ENCODE results near the gene ADAMTSL5.
"Not testable (repeated sequence)": the region's sequence is repeated elsewhere in the genome, so short reads cannot be mapped to it uniquely, and the experiment has no call there.

ADAMTSL5 gene

DNA sequence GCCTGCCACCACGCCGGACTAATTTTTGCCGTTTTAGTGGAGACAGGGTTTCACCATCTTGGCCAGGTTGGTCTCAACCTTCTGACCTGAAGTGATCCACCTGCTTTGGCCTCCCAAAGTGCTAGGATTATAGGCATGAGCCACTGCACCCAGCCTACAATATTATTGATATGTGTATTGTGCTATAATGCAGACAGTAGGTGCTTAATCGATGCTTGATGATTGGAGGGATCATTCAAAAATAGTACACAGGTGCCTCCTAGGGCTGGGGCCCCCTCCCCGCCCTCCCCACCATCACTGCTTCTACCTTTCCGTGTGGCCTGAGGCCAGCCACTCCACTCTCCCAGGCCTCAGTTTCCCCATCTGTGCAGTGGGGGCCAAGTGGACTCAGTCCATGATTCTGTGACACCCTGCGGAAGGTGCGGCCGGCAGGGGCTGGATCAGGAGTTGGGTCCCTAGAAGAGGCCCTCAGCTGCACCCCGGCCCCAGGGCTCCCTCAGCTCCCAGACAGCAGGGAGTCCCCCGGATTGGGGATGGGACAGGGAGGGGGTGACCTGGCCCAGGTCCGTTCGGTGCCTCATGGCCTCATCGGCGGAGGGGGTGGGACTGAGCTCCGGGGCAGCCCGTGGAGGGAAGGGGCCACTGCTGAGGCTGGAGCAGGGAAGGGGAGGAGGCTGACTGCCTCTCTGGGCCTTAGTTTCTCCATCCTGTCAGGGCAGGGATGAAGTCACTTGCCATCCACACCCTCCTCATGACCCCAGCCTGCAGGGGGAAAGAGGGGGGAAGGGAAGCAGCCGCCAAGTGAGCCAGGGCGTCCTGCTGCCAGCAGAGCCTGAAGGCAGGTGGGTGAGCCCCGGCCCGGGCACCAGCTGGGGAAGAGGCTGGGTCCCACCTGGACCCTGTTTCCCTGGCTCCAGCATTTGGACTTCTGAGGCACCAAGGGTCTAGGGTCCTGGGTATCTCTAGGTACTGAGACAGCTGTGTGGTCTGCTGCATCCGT is 1.2 kb downstream of the ADAMTSL5 start:
- no peak for DNase-seq

DNA sequence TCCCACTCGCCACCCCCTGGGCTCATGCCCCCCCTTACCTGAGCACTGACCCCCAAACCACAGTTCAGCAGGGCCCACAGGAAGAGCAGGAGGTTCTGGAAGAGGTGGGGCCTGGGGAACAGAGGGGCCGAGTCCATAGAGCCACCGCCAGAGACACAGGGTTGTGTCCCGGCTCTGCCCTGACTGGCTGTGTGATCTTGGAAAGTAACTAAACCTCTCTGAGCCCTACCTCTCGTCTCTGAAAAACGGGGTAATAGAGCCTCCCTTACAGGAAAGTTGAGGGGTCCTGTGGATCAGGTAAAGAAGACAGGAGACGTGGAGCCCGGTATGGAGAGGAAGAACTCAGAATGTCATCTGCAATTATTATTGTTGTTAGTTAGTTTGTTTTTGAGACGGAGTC is 2.0 kb downstream of the ADAMTSL5 start:
- DNase-seq: no peak

DNA sequence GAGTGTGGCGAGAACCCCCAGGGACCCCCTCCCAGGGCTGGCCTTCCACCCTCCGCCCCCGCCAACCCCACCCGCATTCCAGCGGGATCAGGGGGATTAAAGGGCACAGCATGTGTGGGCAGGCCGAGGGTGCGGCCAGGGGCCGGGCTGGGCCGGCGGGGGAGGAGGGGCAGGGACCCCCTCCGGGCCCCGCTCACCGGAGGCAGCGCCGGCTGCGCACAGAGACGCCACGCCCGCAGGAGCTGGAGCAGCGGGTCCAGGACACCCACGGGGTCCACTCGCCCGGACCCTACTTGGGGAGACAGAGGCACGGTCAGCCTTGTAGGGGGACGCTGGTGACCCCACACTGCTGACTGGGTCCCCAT is 2.4 kb downstream of the ADAMTSL5 start:
- no peak for DNase-seq

DNA sequence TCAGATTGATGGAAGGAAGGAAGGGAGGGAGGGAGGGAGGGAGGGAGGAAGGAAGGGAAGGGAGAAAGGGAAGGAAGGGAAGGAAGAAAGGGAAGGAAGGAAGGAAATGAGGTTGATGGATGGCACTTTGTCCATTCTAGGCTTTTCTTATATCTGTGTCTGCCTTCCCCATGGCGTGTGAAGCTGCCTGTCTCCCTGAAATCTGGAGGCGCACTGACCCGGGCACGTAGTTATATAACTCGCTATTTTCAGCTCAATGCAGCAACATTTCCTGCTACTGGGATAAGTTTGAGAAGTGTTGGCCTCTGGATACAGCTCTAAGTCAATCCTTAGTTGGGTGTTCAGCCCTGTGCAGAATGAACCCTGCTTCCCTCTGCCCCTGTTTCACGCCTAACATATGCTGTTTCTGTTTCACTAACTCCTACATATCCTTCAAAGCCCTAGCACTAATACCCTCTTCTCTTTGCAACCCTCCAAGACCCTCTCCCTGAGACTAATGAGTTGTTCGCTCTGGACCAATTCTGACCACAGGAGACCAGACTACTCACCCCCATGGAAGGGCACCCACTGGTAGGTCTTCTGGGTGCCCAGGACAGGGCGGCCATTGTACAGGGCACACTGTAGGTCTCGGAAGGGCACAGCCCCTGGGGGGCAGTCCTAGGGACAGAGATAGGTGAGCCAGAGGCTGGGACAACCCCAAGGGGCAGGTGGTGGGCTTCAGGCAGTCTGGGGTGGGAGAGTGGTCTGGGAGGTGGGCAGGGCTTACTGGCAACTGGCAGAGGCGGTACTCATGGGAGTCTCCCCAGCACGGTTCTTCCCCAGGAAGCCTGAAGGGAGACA is 3.0 kb downstream of the ADAMTSL5 start:
- no peak for DNase-seq

DNA sequence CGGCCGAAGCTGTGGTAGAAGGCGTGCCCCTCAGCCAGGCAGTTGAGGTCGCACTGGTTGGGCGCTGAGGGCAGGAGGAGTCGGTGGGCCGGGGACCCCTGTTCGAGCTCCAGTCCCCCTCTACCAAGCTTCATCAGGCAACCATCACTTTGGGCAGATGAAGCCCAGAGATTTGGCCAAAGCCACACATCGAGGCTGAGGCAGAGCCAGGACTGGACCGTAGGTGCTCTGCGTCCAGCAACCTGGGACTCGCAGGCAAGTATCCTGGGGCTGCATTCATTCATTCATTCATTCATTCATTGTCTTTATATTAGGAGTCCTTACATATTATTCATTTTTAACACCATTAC is 4.3 kb downstream of the ADAMTSL5 start:
- no peak for DNase-seq

DNA sequence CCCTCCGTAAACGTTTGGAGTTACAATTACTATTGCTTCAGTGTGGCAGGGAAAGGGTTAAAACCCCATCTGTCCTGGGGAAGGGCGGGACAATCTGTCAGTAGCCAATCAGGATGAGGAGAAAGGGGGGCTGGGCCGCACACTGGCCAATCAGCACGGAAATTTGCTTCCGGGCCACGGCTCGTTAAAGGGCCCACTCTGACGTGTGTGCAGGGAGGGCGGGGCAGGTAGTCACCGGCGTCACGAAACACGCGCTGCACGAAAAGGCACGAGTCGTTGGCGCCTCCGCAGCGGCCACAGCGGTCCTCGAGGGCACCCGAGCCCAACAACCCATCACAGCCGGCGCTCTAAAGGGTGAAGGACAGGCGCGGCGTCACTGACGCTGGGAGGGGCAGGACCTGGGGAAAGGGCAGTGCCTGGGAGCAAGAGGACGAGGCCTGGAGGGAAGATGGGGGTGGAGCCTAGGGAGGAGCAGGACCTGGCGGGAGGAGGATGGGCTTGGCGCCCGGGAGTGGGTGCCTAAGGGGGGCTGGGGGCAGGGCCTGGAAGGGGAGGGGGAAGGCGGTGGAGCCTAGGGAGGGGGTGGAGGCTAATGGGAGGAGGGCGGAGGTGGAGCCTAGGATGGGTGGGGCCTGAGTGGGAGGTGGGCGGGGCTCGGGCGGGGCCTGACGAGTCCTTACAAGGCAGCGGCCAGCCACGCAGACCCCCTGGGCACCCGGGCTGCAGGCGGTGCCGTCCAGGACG is 4.9 kb downstream of the ADAMTSL5 start:
- DNase-seq: peak; percentile 92

DNA sequence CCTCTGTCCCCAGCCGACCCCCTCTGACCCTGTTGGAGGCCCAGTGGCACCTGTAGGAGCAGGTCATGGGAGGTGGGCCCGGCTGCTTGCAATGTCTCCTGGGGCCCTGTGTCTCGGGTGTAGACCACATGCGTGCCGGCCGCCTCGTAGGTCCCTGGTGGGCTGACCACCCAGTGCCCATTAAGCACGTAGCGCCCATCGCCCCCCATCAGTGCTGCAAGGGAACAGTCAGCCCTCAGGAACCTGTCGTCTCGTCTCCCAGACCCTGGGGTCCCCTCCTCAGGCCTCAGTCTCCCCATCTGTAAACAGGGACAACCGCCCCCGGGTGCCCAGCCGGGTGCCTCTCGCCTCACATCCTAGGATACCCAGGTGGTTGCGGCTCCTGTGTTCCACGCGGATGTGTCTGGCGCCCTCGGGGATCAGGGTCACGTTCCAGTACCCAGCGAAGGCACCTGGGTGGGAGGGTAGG is 5.6 kb downstream of the ADAMTSL5 start:
- DNase-seq: no peak

DNA sequence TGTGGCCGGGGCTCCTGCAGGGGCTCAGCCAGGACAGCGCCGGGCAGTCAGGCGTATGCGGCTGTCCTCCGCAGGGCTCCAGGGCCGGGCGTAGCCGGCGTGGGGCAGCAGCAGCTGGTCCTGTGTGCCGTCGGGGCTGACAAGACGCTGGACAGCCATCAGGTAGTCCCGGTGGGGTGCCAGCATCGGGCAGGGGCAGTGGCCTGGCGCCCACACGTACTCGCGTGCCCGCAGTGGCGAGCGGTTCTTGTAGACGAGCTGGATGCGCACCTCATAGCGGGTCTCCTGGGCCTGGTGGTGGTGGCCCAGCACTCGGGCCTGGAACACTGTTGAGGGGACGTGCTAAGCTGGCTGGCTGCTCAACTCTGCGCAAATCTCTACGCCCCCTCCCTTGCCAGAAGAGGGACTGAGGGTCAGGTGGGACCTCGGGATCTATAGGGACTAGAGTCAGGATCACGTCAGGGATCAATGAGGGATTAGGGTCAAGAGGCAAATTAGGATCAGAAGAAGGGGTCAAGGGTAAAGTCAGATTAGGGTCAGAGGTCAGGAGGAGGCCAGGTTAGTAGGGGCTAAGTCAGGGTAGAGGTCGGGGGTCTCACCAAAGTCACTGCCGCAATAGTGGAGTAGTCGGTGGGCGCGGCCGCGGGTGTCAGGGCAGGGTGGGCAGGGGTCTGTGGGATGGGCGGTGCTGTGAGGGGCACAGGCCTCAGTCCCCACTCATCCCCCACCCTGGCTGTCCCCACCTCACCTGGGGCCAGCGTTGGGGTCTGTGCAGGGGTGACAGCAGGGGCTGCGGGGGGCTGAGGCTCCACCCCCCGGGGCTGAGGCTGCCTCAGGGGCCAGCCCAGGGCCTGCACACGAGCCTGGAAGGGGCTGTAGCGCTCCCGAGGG is 6.6 kb downstream of the ADAMTSL5 start:
- no peak for DNase-seq

DNA sequence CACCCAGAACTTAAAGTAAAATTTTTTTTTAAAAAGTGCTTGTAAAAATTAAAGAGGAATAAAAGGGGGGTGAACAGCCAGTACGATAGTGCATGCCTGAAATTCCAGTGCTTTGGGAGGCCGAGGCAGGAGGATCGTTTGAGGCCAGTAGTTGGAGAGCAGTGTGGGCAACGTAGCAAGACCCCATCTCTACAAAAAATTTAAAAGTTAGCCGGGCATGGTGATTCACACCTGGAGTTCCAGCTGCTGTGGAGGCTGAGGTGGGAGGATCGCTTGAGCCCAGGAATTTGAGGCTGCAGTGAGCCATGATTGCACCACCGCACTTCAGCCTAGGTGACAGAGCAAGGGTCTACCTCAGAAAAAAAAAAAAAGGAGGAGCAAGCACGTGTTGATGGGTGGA is 7.8 kb downstream of the ADAMTSL5 start:
- no peak for DNase-seq

DNA sequence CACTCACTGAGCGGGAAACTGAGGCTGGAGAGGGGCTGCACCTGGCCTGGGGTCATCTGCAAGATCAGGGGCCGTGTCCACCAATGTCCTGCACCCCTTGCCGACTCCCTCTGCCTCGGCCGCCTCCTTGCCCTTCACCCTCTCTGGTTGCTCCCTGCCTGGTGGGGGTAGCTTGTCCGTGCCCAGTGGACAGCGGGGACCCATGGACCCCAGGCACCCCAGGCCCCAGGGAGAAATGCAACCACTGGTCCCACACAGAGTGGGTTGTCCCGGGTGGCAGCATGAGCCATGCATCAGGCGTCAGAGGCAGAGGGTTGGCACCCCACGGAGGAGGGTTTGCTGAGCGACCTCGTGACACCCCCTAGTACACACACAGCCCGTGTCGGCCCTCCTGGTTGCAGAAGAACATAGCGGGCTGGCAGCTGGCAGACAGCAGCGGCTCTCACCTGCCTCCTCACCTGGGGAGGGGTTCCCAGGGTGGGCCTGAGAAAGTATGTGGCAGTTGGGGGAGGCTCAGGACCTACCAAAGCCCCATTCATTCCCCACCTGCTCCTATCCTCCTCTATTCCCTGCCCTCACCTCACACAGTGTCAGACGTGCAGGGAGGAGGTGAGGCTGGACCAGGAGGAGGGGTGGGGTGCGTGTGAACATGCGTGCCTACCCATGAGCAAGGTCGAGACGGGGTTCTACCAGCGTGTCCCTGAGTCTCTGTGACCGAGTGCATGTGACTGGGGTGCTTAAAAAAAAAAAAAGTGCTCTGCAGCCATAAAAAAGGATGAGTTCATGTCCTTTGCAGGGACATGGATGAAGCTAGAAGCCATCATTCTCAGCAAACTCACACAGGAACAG is 8.7 kb downstream of the ADAMTSL5 start:
- no peak for DNase-seq

DNA sequence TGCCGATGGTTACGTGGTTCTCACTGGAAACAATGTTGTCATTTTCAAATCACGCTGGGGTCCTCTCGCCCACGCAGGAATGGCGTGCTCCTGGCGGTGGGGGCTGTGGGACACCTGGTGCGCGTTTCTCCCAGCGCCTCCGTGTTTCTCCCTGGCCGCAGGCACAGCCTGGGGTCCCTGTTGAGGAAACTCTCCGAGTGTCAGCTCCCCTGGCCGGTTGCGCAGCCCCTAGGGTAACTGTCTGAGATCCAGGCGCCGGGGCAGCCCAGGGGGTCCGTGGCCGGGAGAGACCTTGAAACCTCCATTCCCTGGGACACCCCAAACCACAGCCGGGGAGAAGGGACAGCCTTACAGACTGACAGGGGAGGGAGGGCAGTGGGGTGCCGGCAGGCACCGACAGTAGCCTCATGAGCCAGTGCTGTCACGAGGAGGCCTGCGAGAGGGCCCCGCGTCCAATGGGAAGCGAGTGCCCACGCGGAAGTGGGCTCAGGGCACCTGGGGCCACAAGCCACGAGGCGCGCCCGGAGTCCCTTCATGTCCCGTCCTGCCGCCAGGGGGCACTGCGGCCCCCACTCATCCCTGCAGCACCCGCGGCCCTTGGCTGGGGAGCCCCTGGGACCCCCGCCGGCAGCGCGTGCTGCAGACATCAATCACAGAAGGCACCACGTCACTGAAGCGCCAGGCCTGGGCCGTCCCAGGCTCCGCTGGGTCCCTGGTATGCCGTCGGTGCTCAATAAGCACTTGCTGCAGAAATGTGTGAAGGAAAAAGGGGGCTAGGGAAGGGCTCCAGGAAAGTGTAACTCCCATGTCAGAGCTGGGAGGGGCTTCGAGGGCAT is 9.5 kb downstream of the ADAMTSL5 start:
- DNase-seq: peak; percentile 58

DNA sequence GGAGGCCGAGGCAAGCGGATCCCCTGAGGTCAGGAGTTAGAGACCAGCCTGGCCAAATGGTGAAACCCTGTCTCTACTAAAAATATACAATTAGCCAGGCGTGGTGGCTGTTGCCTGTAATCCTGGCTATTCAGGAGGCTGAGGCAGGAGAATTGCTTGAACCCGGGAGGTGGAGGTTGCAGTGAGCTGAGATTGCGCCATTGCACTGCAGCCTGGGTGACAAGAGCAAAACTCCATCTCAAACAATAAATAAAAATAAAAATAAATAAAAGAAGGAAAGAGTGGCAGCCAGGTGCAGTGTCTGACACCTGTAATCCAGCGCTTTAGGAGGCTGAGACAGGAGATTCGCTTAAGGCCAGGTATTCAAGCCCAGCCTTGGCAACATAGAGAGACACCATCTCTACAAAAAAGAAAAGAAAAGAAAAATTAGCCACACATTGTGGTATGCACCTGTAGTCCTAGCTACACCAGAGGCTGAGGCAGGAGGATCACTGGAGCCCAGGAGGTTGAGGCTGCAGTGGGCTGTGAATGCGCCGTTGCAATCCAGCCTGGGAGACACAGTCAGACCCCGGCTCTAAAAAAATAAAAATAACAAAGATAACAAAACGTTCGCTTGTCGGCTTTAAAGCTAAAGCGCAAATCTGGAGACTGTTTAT is 10.3 kb downstream of the ADAMTSL5 start:
- no peak for DNase-seq

DNA sequence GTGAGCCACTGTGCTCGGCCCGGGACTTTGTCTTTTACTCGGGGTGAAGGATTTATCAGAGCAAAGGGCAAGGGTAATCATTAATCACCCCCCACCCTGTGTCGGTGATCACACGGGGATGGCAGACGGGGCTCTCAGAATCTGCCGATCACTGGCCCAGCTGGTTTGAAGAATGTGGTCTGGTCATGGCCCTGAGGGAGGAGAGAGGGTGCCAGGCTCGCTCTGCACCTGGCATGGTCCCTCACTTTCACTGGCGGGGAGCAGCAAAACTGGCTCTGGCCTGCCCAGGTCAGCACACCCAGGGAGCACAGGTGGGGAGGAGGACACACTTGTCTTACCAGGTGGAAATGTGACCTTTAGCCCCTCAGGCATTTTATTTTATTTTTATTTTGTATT is 11.6 kb downstream of the ADAMTSL5 start:
- no peak for DNase-seq

DNA sequence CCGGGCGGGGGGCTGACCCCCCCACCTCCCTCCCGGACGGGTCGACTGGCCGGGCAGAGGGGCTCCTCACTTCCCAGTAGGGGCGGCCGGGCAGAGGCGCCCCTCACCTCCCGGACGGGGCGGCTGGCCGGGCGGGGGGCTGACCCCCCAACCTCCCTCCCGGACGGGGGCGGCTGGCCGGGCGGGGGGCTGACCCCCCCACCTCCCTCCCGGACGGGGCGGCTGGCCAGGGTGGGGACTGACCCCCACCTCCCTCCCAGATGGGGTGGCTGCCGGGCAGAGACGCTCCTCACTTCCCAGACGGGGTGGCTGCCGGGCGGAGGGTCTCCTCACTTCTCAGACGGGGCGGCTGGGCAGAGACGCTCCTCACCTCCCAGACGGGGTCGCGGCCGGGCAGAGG is 13.6 kb downstream of the ADAMTSL5 start:
- DNase-seq: not testable (repeated sequence)

DNA sequence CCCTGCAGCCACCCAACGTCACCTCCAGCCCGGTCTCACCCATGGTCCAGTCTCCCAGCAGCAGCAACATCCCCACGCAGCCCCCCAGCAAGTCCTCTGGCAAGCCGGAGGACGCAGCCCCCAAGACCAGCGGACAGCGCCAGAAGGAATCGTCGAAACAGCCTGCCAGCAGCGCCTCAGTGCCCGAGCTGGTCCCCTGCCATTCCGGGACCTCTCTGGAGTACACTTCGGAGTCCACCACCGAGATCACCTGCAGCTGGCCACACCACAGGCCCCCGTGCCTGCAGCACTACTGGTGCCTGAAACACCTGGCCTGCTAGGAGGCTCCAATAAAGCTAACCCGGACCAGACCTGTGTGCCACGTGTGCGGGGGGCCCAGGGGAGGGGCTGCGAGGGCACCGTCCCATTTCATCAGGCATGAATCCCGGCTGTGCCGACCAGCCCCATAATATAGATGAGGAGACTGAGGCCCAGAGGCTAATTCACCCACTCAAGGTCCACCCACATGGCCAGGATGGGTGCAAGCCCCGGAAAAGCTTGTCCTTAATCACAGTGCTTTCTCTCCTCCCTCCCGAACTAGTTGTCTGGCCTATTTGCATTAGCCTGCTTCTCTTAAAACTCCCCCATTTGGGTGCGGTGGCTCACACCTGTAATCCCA is 15.1 kb downstream of the ADAMTSL5 start:
- DNase-seq: no peak

DNA sequence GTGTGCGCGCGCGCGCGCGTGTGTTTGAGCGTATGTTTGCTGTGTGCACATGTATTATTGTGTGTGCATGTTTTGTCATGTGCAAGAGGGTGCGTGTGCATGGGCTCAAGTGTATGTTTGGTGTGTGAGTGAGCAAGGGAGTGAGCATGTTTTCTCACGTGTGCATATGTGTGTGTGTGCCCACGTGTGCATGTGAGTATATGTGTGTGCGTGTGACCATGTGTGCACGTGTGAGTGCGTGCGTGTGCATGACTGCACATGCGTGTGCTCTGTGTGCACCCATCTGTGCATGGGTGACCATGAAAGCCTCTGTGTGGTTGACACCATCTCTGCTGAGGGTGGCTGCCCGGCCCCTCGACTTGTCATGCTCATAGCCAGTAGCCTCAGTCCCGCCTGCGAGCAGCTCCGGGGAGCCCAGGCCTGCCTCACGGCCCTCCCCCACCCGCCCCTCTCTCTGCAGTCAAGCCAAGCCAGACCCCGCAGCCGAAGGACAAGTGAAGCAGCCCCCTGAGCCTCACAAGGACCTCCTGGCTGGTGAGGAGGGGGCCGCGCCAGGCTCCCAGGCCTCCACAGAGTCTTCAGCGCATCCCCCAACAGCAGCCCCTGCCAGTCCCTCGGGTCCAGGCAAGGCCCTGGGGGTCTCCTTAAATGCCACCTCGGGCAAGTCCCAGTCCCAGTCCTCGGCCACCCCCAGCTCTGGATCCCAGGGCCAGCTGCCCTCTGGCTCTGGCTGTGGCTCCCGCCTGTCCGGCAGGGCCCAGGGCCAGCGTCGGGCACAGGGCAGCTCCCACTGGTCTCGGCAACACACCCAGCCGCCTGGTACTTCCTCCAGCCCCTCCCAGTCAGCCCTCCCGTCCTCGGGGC is 15.9 kb downstream of the ADAMTSL5 start:
- no peak for DNase-seq

DNA sequence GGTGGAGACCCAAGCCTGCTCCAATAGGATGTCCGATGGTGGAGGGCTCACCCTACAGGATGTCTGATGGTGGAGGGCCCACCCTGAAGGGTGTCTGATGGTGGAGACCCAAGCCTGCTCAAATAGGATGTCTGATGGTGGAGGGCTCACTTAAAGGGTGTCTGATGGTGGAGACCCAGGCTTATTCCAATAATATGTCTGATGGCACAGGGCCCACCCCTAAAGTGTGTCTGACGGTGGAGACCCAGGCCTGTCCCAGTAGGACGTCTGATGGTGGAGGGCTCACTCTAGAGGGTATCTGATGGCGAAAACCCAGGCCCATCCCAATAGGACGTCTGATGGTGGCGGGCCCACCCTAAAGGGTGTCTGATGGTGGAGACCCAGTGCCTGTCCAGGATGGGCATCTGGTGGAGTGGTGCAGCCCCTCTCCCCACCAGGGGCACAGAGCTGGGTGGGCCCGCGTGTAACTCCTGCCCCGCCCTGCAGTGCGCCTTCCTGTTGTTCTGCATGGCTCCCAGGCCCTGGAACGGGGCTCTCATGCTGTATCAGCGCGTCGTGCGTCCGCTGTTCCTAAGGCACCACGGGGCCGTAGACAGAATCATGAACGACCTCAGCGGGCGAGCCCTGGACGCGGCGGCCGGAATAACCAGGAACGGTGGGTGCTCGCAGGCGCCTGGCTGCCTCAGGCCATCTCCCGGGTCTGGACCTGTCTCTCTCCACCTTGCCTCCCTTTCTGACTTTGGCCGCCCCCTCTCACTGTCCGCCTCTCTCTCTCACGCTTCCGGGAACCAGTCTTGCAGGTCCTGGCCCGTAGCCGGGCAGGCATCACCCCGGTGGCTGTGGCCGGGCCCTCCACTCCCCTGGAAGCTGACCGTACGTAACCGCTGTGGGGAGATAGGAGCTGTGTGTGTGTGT is 16.8 kb downstream of the ADAMTSL5 start:
- DNase-seq: no peak

All from suppressor macrophage treated with lipopolysaccharide for 4 hours (primary cell).